CD8-positive, alpha-beta memory T cell (primary cell): ENCODE data around the gene MED13L. TPM values are rescaled to one million over a fixed set of nuclear protein-coding genes. Genes with fewer than 3 reads are reported as not detected.

Experiments
- CTCF ChIA-PET: fragments of 350-600 bp; sonication (Branson Sonifier 250); formaldehyde crosslinking; loops from one replicate; lab custom pipeline; 2021; ENCODE audit warnings: antibody characterized with exemption; lab: Charles Lee
- POLR2A ChIA-PET: fragments of 350-600 bp; sonication (Branson Sonifier 250); formaldehyde crosslinking; loops from one replicate; lab custom pipeline; 2021; ENCODE audit warnings: antibody characterized with exemption; lab: Charles Lee
- DNase-seq, 5 donors: peaks; one replicate each; pipeline versions ENCODE4 v3.0.0 to v3.0.0-alpha.2; 2020 to 2022; ENCODE audit warnings: mixed read lengths in 1 of 5
- H3K27ac ChIP-seq: one replicate; pipeline ENCODE4 v1.7.0; 2013; ENCODE audit warnings: low read depth, mild to moderate bottlenecking, low read length, moderate library complexity
- H3K27me3 ChIP-seq: 2 replicates; pipeline ENCODE4 v1.7.0; 2013; ENCODE audit warnings: low read length, mild to moderate bottlenecking; ENCODE audit not compliant: insufficient read depth, poor library complexity, severe bottlenecking
- H3K36me3 ChIP-seq: 2 replicates; pipeline ENCODE4 v1.7.0; 2013; ENCODE audit warnings: mild to moderate bottlenecking, low read length, moderate library complexity; ENCODE audit not compliant: insufficient read depth
- H3K4me1 ChIP-seq: 2 replicates; pipeline ENCODE4 v1.7.0; 2013; ENCODE audit warnings: mild to moderate bottlenecking, low read length, moderate library complexity; ENCODE audit not compliant: insufficient read depth
- H3K4me3 ChIP-seq: 2 replicates; pipeline ENCODE4 v1.7.0; 2013; ENCODE audit warnings: mild to moderate bottlenecking, low read length
- H3K9me3 ChIP-seq: 2 replicates; pipeline ENCODE4 v1.7.0; 2013; ENCODE audit warnings: mild to moderate bottlenecking, low read length
- H3K27ac Mint-ChIP-seq, 8 donors: one replicate each; pipeline ENCODE4 v1.8.0; 2020 to 2021; ENCODE audit warnings: mixed read lengths in 8 of 8, mild to moderate bottlenecking in 6 of 8, inconsistent platforms in 3 of 8, moderate library complexity in 3 of 8
- H3K27me3 Mint-ChIP-seq, 2 donors: one replicate each; pipeline ENCODE4 v1.8.0; 2020 to 2021; ENCODE audit warnings: mixed read lengths in 2 of 2, mild to moderate bottlenecking in 1 of 2, moderate library complexity in 1 of 2
- H3K36me3 Mint-ChIP-seq, 3 donors: one replicate each; pipeline ENCODE4 v1.8.0; 2020 to 2021; ENCODE audit warnings: mixed read lengths in 3 of 3, inconsistent platforms in 1 of 3, mild to moderate bottlenecking in 1 of 3
- H3K4me1 Mint-ChIP-seq, 3 donors: one replicate each; pipeline ENCODE4 v1.8.0; 2020 to 2021; ENCODE audit warnings: mixed read lengths in 3 of 3, inconsistent platforms in 1 of 3, mild to moderate bottlenecking in 1 of 3
- H3K4me3 Mint-ChIP-seq, 7 donors: one replicate each; pipeline ENCODE4 v1.8.0; 2020 to 2021; ENCODE audit warnings: mixed read lengths in 7 of 7, mild to moderate bottlenecking in 6 of 7, moderate library complexity in 4 of 7, inconsistent platforms in 2 of 7
- H3K9me3 Mint-ChIP-seq, 5 donors: one replicate each; pipeline ENCODE4 v1.8.0; 2020 to 2022; ENCODE audit warnings: mixed read lengths in 5 of 5, mild to moderate bottlenecking in 3 of 5, moderate library complexity in 2 of 5, inconsistent platforms in 1 of 5
- polyA plus RNA-seq: library from polyadenylated mRNA; unstranded; fragments of 300-500 nt; fragmentation: Illumina TruSeq; gene quantifications from one replicate; pipeline ENCODE4 v1.2.3, GENCODE V29; 2021
- total RNA-seq, 2 experiments: library from RNA; stranded (reverse); gene quantifications; one replicate each; pipeline ENCODE4 v1.2.3, GENCODE V29; 2021

The MED13L gene
- total and polyA plus RNA-seq, 3 experiments from 2014 or later = 6.6 to 53.4 (median 49.7) TPM

- no peaks in the 10 kb centered on the region for H3K36me3 ChIP-seq
- H3K27me3 ChIP-seq = no peaks in the 10 kb centered on the region
- H3K4me1 ChIP-seq = peaks cover 6% of the 10 kb centered on the region
- ChIA-PET CTCF (interaction anchor here (1.1 to 1.4 kb wide), 2 partner anchors 19 to 54 kb away, joined by 3 read pairs; no protein-coding TSS in a partner anchor), POLR2A (no interaction called here)
- no peak overlapping the region for H3K27ac Mint-ChIP-seq
- H3K36me3 Mint-ChIP-seq = peaks cover 0 to 15% (median 3%) of the 10 kb centered on the region in 3 donors
- no peak for DNase-seq
- H3K4me3 Mint-ChIP-seq = no peak overlapping the region
- H3K4me3 ChIP-seq = no peak overlapping the region
- no peaks in the 10 kb centered on the region for H3K9me3 Mint-ChIP-seq
- no peak overlapping the region for H3K27ac ChIP-seq
- H3K9me3 ChIP-seq = no peaks in the 10 kb centered on the region
- H3K4me1 Mint-ChIP-seq = peaks cover 29 to 47% (median 33%) of the 10 kb centered on the region in 3 donors
- no peaks in the 10 kb centered on the region for H3K27me3 Mint-ChIP-seq
These were observed 55.1 kb downstream of the MED13L start for GRCh38 chr12:116222358-116222757.

- CTCF ChIA-PET = interaction anchor here (1.4 kb wide), 1 partner anchor 56 kb away, joined by 3 read pairs; no protein-coding TSS in a partner anchor
- POLR2A ChIA-PET = no interaction called here
- Mint-ChIP-seq H3K4me3 (no peak overlapping the region), H3K27ac (no peak overlapping the region), H3K9me3 (no peaks in the 10 kb centered on the region), H3K4me1 (peaks cover 40 to 52% (median 43%) of the 10 kb centered on the region in 3 donors), H3K36me3 (peaks cover 0 to 10% (median 3%) of the 10 kb centered on the region in 3 donors), H3K27me3 (no peaks in the 10 kb centered on the region)
- Histone ChIP-seq H3K4me1 (peaks cover 11% of the 10 kb centered on the region), H3K4me3 (no peak overlapping the region), H3K9me3 (no peaks in the 10 kb centered on the region), H3K36me3 (no peaks in the 10 kb centered on the region), H3K27me3 (no peaks in the 10 kb centered on the region), H3K27ac (no peak overlapping the region)
- no peak for DNase-seq
These were observed 56.7 kb downstream of the MED13L start for GRCh38 chr12:116220756-116221155.

- H3K4me1 Mint-ChIP-seq = peaks cover 53 to 65% (median 61%) of the 10 kb centered on the region in 3 donors
- peaks cover 0 to under 1% (median 0%) of the 10 kb centered on the region in 3 donors for H3K36me3 Mint-ChIP-seq
- no peak overlapping the region for H3K4me3 ChIP-seq
- no peaks in the 10 kb centered on the region for H3K36me3 ChIP-seq
- peak overlapping the region in 2 of 7 donors; percentile 12 to 57 for H3K4me3 Mint-ChIP-seq
- ChIA-PET POLR2A (no interaction called here), CTCF (interaction anchor here (1.6 kb wide), 1 partner anchor 41 kb away, joined by 3 read pairs; no protein-coding TSS in a partner anchor)
- H3K27me3 Mint-ChIP-seq = no peaks in the 10 kb centered on the region
- peaks cover 29% of the 10 kb centered on the region for H3K4me1 ChIP-seq
- no peaks in the 10 kb centered on the region for H3K9me3 Mint-ChIP-seq
- no peak overlapping the region for H3K27ac ChIP-seq
- no peaks in the 10 kb centered on the region for H3K27me3 ChIP-seq
- peak overlapping the region in 1 of 8 donors; percentile 13 for H3K27ac Mint-ChIP-seq
- no peaks in the 10 kb centered on the region for H3K9me3 ChIP-seq
- DNase-seq = no peak
These were observed 60.3 kb downstream of the MED13L start for GRCh38 chr12:116217045-116217735.

- Histone ChIP-seq H3K27me3 (no peaks in the 10 kb centered on the region), H3K27ac (no peak overlapping the region), H3K4me1 (peaks cover 34% of the 10 kb centered on the region), H3K9me3 (no peaks in the 10 kb centered on the region), H3K4me3 (no peak overlapping the region), H3K36me3 (no peaks in the 10 kb centered on the region)
- no peak for DNase-seq
- H3K4me1 Mint-ChIP-seq = peaks cover 54 to 68% (median 65%) of the 10 kb centered on the region in 3 donors
- POLR2A ChIA-PET = no interaction called here
- no peaks in the 10 kb centered on the region for H3K36me3 Mint-ChIP-seq
- peak overlapping the region in 2 of 8 donors; percentile 1 to 32 for H3K27ac Mint-ChIP-seq
- H3K4me3 Mint-ChIP-seq = no peak overlapping the region
- no peaks in the 10 kb centered on the region for H3K27me3 Mint-ChIP-seq
- no peaks in the 10 kb centered on the region for H3K9me3 Mint-ChIP-seq
- CTCF ChIA-PET = no interaction called here
These were observed 61.3 kb downstream of the MED13L start for GRCh38 chr12:116216022-116216756.

- Histone ChIP-seq H3K27me3 (no peaks in the 10 kb centered on the region), H3K9me3 (no peaks in the 10 kb centered on the region), H3K36me3 (no peaks in the 10 kb centered on the region), H3K27ac (no peak overlapping the region), H3K4me3 (no peak overlapping the region), H3K4me1 (peaks cover 44% of the 10 kb centered on the region)
- Mint-ChIP-seq H3K4me1 (peaks cover 65 to 79% (median 77%) of the 10 kb centered on the region in 3 donors), H3K9me3 (no peaks in the 10 kb centered on the region), H3K27me3 (no peaks in the 10 kb centered on the region), H3K4me3 (no peak overlapping the region), H3K27ac (peak overlapping the region in 2 of 8 donors; percentile 8 to 39), H3K36me3 (no peaks in the 10 kb centered on the region)
- CTCF ChIA-PET = no interaction called here
- DNase-seq = no peak
- POLR2A ChIA-PET = no interaction called here
These were observed 62.5 kb downstream of the MED13L start for GRCh38 chr12:116215023-116215422.

- Mint-ChIP-seq H3K27ac (no peak overlapping the region), H3K36me3 (no peaks in the 10 kb centered on the region), H3K4me1 (peaks cover 72 to 89% (median 86%) of the 10 kb centered on the region in 3 donors), H3K27me3 (no peaks in the 10 kb centered on the region), H3K4me3 (no peak overlapping the region), H3K9me3 (no peaks in the 10 kb centered on the region)
- DNase-seq = no peak
- ChIA-PET POLR2A (no interaction called here), CTCF (no interaction called here)
- Histone ChIP-seq H3K9me3 (no peaks in the 10 kb centered on the region), H3K4me3 (no peak overlapping the region), H3K27ac (no peak overlapping the region), H3K27me3 (no peaks in the 10 kb centered on the region), H3K4me1 (peaks cover 48% of the 10 kb centered on the region), H3K36me3 (no peaks in the 10 kb centered on the region)
These were observed 63.5 kb downstream of the MED13L start for GRCh38 chr12:116213885-116214527.

- Mint-ChIP-seq H3K27ac (peak overlapping the region in 1 of 8 donors; percentile 8), H3K4me1 (peaks cover 73 to 90% (median 87%) of the 10 kb centered on the region in 3 donors), H3K27me3 (no peaks in the 10 kb centered on the region)
These were observed 64.5 kb downstream of the MED13L start for GRCh38 chr12:116213014-116213413.

More at GRCh38 chr12:116213014-116213413, 64.5 kb downstream of the MED13L start:
- Mint-ChIP-seq H3K36me3 (no peaks in the 10 kb centered on the region), H3K9me3 (no peaks in the 10 kb centered on the region), H3K4me3 (peak overlapping the region in 1 of 7 donors; percentile 8)
- no peak for DNase-seq
- ChIA-PET POLR2A (no interaction called here), CTCF (no interaction called here)
- Histone ChIP-seq H3K36me3 (no peaks in the 10 kb centered on the region), H3K27ac (no peak overlapping the region), H3K4me3 (no peak overlapping the region), H3K9me3 (no peaks in the 10 kb centered on the region), H3K4me1 (peaks cover 48% of the 10 kb centered on the region), H3K27me3 (no peaks in the 10 kb centered on the region)
